NCI-H82 (cell line): ENCODE data around the gene NELFE.
"Not testable (repeated sequence)": the region's sequence is repeated elsewhere in the genome, so short reads cannot be mapped to it uniquely, and the experiment has no call there.

ENCODE experiments used
- DNase-seq: peaks from one replicate; lab custom pipeline; 2025; lab: John Stamatoyannopoulos, UW

NELFE gene

GRCh38 chr6:31948753-31949413 is 9.9 kb downstream of the NELFE start:
- no peak for DNase-seq

- DNase-seq = no peak
These were observed 10.5 kb downstream of the NELFE start for GRCh38 chr6:31948306-31948705.

DNA sequence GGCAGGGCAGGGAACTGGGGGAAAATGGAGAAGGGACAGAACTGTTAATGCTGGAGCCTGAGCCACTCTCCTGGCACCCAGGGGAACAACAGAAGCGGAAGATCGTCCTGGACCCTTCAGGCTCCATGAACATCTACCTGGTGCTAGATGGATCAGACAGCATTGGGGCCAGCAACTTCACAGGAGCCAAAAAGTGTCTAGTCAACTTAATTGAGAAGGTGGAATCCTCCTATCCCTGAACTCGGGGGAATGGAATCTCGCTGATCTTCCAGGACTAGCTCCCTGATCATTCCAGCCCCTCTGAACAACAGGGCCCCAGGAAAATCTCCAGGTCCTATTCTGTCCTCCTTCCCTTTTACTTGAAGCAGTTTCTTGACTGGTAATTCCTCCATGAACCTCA is 10.9 kb downstream of the NELFE start:
- DNase-seq = no peak

DNA sequence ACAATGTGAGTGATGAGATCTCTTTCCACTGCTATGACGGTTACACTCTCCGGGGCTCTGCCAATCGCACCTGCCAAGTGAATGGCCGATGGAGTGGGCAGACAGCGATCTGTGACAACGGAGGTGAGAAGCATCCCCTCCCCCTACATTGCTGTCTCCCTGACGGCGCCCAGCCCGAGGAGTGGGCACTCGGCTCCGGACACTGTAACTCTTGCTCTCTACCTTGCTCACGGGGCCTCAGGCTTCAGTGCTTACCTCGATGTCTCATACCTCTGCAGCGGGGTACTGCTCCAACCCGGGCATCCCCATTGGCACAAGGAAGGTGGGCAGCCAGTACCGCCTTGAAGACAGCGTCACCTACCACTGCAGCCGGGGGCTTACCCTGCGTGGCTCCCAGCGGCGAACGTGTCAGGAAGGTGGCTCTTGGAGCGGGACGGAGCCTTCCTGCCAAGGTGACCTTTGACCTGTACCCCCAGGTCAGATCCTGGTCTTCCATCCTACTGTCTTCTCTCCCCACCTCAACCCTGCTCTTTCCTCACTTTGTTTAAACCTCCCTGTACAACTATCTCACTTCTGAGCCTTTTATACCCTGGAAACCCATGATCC is 11.6 kb downstream of the NELFE start:
- no peak for DNase-seq

DNA sequence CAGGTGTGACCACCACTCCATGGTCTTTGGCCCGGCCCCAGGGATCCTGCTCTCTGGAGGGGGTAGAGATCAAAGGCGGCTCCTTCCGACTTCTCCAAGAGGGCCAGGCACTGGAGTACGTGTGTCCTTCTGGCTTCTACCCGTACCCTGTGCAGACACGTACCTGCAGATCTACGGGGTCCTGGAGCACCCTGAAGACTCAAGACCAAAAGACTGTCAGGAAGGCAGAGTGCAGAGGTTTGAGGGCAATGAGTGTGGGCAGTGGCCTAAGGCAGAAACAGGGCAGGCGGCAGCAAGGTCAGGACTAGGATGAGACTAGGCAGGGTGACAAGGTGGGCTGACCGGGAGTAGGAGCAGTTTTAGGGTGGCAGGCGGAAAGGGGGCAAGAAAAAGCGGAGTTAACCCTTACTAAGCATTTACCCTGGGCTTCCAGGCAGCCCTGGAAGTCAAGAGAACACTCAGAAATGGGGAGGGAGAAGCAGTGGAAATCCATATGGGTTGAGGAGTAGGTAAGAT is 12.3 kb downstream of the NELFE start:
- no peak for DNase-seq

- no peak for DNase-seq
These were observed 13.0 kb downstream of the NELFE start, which contains the start of gene CFB for GRCh38 chr6:31945507-31946369. Gene CFB, plus strand, starts transcription at chr6:31946095. Its CDS starts 127 bp downstream, at chr6:31946222.

- no peak for DNase-seq
These were observed 13.6 kb downstream of the NELFE start for GRCh38 chr6:31945154-31945506.

DNA sequence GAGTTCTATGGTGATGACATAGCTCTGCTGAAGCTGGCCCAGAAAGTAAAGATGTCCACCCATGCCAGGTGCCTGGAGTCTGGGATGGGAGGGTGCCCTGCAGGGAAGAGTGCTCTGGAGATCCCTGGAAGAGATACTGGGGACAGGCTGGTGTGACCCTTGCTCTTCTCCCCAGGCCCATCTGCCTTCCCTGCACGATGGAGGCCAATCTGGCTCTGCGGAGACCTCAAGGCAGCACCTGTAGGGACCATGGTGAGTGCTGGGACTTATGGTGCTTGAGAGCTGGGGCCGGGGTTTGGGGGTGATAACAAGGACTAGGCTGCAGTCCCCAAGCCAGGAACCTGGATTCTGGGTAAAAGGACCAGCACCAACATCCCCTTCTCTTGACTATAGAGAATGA is 15.0 kb downstream of the NELFE start:
- no peak for DNase-seq

DNA sequence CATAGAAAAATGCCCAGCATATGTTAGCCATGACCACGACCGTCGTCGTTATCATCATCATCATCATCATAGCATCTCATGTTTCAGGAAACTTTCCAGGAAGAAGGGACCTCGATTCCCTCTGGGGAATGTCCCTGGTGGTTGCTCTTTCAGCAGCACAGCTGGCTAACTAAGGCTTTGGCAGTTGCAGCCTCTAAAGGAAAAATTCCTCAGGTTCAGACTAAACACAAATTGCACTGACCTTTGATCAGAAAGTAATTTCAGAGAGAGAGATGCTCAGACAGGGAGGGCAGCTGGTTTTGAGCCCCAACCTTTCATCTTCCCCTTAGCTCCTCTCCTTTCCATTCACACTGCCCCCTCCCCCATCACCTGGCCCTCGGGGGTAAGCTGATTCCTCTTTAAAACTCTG is 18.5 kb downstream of the NELFE start:
- DNase-seq = no peak

- DNase-seq = no peak
These were observed 22.9 kb downstream of the NELFE start for GRCh38 chr6:31935823-31936222.

DNA sequence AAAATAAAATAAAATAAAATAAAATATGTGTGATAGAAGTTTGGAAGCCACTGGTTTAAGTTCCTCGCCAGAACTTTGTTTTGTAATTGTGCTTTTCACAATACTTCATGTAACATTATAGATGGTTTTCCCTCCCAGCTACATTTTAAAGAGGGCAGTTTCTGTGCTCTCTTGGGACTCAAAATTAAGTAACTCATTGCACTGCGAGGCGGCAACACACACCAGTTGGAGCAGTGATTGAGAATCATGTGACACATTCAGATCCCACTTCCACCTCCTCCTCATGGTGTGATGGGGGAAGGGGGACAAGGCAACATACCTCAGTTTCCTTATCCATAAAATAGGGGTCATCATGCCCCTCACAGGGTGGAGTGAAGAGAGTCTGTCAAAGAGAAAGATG is 23.8 kb downstream of the NELFE start:
- DNase-seq = no peak

DNA sequence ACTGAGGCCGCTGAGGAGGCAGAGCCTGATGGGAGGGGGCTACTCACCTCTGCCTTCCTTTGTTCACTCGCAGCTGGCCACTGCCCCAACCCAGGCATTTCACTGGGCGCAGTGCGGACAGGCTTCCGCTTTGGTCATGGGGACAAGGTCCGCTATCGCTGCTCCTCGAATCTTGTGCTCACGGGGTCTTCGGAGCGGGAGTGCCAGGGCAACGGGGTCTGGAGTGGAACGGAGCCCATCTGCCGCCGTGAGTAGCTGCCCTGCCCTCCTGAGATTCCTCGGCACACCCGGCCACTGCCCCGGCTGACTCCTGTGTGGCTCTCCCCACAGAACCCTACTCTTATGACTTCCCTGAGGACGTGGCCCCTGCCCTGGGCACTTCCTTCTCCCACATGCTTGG is 25.2 kb downstream of the NELFE start:
- DNase-seq = no peak

GRCh38 chr6:31932137-31932536 is 26.6 kb downstream of the NELFE start:
- not testable (repeated sequence) for DNase-seq

GRCh38 chr6:31930962-31931361 is 27.8 kb downstream of the NELFE start:
- DNase-seq = no peak

DNA sequence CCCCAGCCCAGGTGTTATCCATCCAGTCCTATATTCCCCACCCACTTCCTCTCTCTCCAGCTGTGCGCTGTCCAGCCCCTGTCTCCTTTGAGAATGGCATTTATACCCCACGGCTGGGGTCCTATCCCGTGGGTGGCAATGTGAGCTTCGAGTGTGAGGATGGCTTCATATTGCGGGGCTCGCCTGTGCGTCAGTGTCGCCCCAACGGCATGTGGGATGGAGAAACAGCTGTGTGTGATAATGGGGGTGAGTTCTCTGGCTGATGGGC is 30.2 kb downstream of the NELFE start:
- no peak for DNase-seq

DNA sequence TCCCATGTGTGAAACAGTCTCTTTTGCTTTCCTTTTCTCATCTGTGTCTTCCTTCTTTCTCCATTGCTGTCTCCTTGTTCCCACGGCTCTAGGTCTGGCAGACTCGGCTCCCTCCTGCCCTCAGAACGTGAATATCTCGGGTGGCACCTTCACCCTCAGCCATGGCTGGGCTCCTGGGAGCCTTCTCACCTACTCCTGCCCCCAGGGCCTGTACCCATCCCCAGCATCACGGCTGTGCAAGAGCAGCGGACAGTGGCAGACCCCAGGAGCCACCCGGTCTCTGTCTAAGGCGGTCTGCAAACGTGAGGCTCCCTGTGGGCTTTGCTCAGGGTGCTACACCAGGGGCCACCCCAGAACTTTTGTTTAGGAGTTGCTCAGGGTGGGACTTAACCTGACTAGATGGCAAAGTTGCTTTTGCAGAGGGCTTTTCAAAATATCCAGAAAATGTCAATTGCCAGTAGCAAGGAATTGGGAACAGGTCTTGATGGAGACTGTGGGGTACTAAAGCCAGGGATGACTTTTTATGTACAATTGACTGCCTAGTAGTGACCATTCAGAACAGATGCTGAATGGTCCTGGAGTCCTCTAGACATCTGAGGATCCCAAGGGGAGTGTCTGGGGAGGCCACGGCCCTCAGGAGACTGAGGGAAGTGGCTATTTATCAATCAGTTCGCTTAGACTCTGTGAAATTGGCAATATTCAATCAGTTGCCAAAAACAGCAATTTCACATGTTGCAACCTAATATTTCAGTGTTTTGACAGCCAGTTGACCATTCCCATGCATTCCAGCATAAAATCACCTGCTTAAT is 30.7 kb downstream of the NELFE start:
- no peak for DNase-seq

- no peak for DNase-seq
These were observed 31.4 kb downstream of the NELFE start, which contains the start of gene C2 for GRCh38 chr6:31927242-31927862. Gene C2, plus strand, starts transcription at chr6:31927717. Its CDS starts 36 bp downstream, at chr6:31927753.

GRCh38 chr6:31922942-31923341 is 35.8 kb downstream of the NELFE start:
- DNase-seq = peak; percentile 61

GRCh38 chr6:31920811-31921210 is 38.0 kb downstream of the NELFE start:
- DNase-seq = no peak

DNA sequence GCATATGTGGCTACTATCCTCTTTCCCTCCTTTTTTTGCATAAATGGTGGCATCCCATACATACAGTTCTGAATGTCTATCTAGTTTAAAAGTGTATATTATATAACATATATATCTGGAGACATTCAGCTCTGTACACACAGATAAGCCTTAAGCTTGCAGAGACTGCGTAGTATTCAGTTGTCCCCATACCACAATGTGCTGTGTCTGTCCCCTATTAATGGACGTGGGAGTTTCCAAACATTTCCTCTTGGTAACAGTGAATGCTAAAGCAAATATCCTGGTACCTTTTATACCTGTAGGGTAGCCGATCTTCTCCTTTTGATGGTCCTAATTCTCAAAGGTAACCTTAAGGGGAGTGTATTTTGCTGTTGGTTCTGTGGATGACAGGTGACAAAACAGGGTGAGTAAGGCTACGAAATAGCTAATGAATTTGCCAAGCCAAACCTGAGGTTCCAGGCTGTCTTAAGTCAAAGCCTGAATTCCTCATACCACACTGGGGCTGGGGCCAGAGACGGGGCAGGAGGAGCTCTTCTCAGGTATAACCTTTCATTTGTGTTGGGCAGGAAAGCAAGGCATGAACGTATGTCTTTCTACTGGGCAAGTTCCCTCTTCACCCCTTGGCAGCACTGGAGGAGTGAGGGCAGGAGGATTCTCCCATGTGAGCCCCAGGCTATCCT is 39.0 kb downstream of the NELFE start:
- DNase-seq = no peak

GRCh38 chr6:31918069-31918720 is 40.6 kb downstream of the NELFE start:
- no peak for DNase-seq
